NB4 (cell line): Measurements from ENCODE around the gene XPO5.

Experiments used
- POLR2A ChIP-seq: IDR thresholded peaks from 2 replicates; pipeline ENCODE4 v1.6.1; 2011; ENCODE audit warnings: mild to moderate bottlenecking; ENCODE audit not compliant: insufficient read length; ENCODE audit errors: extremely low read depth
- TF ChIP-seq, protein P1 (sequence below): IDR thresholded peaks from one replicate; pipeline ENCODE4 v1.5.1; 2012; ENCODE audit warnings: low read depth, low read length
- TF ChIP-seq, protein P2 (sequence below): IDR thresholded peaks from 2 replicates; pipeline ENCODE4 v1.6.1; 2011; ENCODE audit warnings: low read depth, low read length

DNA sequence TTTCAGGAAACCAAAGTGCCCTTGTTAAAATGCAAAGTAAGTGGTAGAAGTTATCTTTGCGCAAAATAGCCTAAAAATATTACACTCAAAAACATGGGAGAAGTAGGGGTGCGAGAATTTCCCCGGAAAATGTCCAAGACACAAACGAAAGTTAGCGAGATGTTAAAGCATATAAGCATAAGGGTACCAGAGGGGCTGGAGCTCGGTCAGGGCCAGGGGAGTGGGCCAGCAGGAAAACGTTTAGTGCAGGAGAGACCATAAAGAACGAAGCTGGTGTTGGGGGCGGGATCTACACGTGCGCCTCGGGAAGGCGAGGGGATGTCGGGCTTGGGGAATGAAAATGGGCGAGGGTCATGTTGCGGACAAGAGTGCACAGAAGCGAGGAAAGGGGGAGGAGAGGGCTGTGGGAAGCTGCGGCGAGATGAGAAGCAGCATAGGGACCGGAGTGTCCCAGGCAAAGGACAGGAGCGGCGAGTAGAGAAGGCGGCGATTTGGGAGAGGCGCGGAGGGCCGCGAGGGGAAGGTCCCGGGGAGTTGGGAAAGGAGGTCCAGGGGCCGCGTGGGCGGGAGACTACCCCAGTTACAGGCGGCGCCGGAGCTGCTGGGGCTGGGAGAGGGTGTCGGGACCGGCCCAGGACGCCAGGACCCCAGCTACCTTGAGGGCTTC lies 600 bp downstream of the XPO5 start:
- TF ChIP-seq, protein P1, sequence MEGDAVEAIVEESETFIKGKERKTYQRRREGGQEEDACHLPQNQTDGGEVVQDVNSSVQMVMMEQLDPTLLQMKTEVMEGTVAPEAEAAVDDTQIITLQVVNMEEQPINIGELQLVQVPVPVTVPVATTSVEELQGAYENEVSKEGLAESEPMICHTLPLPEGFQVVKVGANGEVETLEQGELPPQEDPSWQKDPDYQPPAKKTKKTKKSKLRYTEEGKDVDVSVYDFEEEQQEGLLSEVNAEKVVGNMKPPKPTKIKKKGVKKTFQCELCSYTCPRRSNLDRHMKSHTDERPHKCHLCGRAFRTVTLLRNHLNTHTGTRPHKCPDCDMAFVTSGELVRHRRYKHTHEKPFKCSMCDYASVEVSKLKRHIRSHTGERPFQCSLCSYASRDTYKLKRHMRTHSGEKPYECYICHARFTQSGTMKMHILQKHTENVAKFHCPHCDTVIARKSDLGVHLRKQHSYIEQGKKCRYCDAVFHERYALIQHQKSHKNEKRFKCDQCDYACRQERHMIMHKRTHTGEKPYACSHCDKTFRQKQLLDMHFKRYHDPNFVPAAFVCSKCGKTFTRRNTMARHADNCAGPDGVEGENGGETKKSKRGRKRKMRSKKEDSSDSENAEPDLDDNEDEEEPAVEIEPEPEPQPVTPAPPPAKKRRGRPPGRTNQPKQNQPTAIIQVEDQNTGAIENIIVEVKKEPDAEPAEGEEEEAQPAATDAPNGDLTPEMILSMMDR, result no peak
- no peak for TF ChIP-seq POLR2A
- TF ChIP-seq, protein P2, sequence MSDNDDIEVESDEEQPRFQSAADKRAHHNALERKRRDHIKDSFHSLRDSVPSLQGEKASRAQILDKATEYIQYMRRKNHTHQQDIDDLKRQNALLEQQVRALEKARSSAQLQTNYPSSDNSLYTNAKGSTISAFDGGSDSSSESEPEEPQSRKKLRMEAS, result peak; percentile 87
